ENCODE data around the gene PRSS58. TPM values are rescaled to one million over a fixed set of nuclear protein-coding genes. Genes with fewer than 3 reads are reported as not detected.

PRSS58 gene
- total RNA-seq, 4 donors from 2014 or later, result not detected

DNA sequence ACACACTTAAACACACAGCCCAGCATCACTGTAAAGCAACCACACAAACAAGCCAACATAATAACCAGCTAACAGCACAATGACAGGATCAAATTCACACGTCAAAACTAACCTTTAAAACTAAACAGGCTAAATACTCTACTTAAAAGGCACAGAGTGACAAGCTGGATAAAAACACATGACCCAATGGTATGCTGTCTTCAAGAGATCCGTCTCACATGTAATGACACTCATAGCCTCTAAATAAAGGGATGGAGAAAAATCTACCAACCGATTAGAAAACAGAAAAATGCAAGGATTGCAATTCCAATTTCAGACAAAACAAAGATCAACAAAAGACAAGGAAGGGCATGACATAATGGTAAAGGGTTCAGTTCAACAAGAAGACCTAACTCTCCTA lies 17.2 kb upstream of the PRSS58 start:
- intact Hi-C loops (cut with DNase I; ENCODE audit: low total_unique reads), result loop anchor here (10.0 kb wide), 1 partner anchor 1020 kb away; no protein-coding TSS in a partner anchor
- no peak for TF ChIP-seq POLR2A (IDR thresholded peaks at IDR 0.05)
- TF ChIP-seq, protein P1, sequence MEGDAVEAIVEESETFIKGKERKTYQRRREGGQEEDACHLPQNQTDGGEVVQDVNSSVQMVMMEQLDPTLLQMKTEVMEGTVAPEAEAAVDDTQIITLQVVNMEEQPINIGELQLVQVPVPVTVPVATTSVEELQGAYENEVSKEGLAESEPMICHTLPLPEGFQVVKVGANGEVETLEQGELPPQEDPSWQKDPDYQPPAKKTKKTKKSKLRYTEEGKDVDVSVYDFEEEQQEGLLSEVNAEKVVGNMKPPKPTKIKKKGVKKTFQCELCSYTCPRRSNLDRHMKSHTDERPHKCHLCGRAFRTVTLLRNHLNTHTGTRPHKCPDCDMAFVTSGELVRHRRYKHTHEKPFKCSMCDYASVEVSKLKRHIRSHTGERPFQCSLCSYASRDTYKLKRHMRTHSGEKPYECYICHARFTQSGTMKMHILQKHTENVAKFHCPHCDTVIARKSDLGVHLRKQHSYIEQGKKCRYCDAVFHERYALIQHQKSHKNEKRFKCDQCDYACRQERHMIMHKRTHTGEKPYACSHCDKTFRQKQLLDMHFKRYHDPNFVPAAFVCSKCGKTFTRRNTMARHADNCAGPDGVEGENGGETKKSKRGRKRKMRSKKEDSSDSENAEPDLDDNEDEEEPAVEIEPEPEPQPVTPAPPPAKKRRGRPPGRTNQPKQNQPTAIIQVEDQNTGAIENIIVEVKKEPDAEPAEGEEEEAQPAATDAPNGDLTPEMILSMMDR (IDR thresholded peaks at IDR 0.05), result no peak

DNA sequence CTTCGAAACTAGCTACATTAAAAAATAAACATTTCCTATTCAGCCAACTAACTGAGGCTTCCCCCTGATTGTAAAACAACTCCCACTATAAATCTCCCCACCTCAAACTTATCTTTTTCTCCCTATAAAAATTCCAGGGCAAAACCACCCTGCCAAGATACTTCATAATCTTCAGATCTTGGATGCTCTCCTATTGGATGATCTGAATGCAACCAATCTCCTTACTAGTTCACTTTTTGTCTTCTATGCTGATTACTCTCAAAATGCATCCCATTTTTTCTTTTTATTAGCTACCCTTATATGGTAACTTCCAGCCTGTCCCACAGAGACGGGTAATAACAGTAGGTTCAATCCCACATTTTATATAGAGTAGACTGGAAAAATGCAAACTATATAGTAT lies 15.0 kb upstream of the PRSS58 start:
- no peak overlapping the region for H3K4me3 ChIP-seq (ENCODE audit: low read depth, poor library complexity, severe bottlenecking)
- TF ChIP-seq POLR2A (IDR thresholded peaks at IDR 0.05), result no peak
- TF ChIP-seq, protein P1 (IDR thresholded peaks at IDR 0.05), result no peak
- intact Hi-C loops (cut with DNase I; ENCODE audit: low total_unique reads), result loop anchor here (10.0 kb wide), 1 partner anchor 1018 kb away; no protein-coding TSS in a partner anchor
- 49 to 62% methylated on average over 2 of the region's 2 CpGs for WGBS, 2 donors
- no peak for DNase-seq (ENCODE audit: low spot score in 2 of 2)

More for the DNA sequence above, 17.2 kb upstream of the PRSS58 start:
- no peak for DNase-seq (ENCODE audit: low spot score in 2 of 2)
- no peak overlapping the region for H3K4me3 ChIP-seq (ENCODE audit: low read depth, poor library complexity, severe bottlenecking)
- WGBS, 2 donors, result 80 to 89% methylated on average over 3 of the region's 3 CpGs

DNA sequence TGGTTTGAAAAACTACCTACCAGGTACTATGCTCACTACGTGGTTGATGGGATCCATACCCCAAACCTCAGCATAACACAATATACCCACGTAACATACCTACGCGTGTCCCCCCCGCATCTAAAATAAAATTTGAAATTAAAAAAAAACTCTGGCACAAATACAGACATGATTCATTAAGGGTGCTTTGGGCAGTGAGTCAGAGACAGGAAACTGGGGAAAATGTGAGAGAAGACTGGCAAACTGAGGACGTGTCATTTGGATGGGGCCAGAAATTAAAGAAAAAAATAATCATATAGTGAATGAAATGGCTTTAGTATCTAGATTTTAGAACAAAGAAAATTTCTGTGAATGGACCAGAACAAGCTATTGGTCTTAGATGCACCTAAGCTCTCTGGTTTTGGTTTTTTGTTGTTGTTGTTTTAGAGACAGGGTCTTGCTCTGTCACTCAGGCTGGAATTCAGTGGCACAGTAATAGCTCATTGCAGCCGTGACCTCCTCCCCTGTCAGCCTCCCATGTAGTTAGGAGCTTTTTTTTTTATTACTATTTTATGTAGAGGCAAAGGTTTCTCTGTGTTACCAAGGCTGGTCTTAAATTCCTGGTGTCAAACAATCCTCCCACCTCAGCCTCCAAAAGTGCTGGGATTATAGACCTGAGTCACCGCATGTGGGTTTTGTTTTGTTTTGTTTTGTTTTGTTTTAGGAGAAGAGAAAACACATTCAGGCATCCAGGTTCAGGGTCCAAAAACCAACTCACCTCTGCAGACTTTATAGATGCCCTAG lies 5.9 kb upstream of the PRSS58 start:
- TF ChIP-seq, protein P1 (IDR thresholded peaks at IDR 0.05), result no peak
- TF ChIP-seq POLR2A (IDR thresholded peaks at IDR 0.05), result no peak
- WGBS, 2 donors, result 61 to 65% methylated on average over 8 of the region's 8 CpGs
- no peak overlapping the region for H3K4me3 ChIP-seq (ENCODE audit: low read depth, poor library complexity, severe bottlenecking)
- DNase-seq (ENCODE audit: low spot score in 2 of 2), result no peak
- intact Hi-C loops (cut with DNase I; ENCODE audit: low total_unique reads), result no loop called here

DNA sequence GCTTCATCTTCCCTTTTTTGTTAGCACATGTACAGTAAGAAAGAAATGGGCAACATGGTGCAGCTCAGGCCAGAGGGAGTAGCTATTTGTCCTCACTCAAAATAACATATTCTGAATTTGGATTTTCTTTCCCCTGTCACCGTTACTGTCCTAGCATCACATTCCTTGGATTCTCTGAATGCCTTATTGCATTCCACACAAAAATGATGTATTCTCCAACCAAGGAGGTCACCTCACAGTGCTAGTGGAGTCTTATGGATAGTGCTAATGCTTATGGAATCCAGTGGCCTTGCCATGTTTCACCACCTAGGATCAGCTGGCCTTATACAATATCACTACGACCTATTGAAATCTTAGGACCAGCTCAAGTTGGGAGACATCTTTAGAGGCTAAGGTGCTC lies 7.2 kb downstream of the PRSS58 start:
- DNase-seq (ENCODE audit: low spot score in 2 of 2), result no peak
- no peak for TF ChIP-seq POLR2A (IDR thresholded peaks at IDR 0.05)
- TF ChIP-seq, protein P1 (IDR thresholded peaks at IDR 0.05), result no peak
- H3K4me3 ChIP-seq (ENCODE audit: low read depth, poor library complexity, severe bottlenecking), result no peak overlapping the region
- 60 to 75% methylated on average over 2 of the region's 2 CpGs for WGBS, 2 donors
- intact Hi-C loops (cut with DNase I; ENCODE audit: low total_unique reads), result no loop called here

DNA sequence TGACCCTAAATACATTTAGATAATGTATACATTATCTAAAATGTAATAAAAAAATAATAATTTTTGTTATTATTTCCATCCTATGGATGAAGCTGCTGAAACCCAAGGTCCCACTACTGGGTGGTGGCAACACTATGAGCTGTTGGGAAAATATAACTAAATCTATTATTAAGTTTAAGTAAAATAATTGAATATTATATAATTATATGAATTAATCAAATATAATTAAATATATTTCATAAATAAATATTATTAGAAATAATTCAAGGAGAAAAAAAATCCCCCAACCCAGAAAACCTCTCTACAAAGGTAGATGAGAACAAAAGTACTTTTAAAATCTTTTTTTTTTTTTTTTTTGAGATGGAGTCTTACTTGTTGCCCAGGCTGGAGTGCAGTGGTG lies 7.9 kb downstream of the PRSS58 start:
- no peak overlapping the region for H3K4me3 ChIP-seq (ENCODE audit: low read depth, poor library complexity, severe bottlenecking)
- intact Hi-C loops (cut with DNase I; ENCODE audit: low total_unique reads), result no loop called here
- no peak for DNase-seq (ENCODE audit: low spot score in 2 of 2)
- TF ChIP-seq, protein P1 (IDR thresholded peaks at IDR 0.05), result no peak
- no peak for TF ChIP-seq POLR2A (IDR thresholded peaks at IDR 0.05)
